Tibial artery (tissue), 4 donors: Measurements from ENCODE around the gene FBH1.

Experiments
- DNase-seq, 2 donors: peaks; one replicate each; pipeline ENCODE4 v3.0.0-alpha.2; 2019
- H3K27ac ChIP-seq, 2 donors: fragments of 200-600 bp; sonication (generic) in 1 of 2; 1 replicate in 1 of 2; 2 replicates in 1 of 2; pipeline ENCODE4 v1.5.1; 2018 to 2019; ENCODE audit warnings: mild to moderate bottlenecking in 1 of 2
- H3K27me3 ChIP-seq, 2 donors: fragments of 200-600 bp; sonication (generic) in 1 of 2; one replicate each; pipeline versions ENCODE4 v1.5.1 to v1.6.0; 2016 to 2019
- H3K36me3 ChIP-seq, 3 donors: fragments of 200-600 bp; sonication (generic) in 2 of 3; one replicate each; pipeline ENCODE4 v1.5.1; 2016 to 2019; ENCODE audit warnings: mild to moderate bottlenecking in 2 of 3
- H3K4me1 ChIP-seq, 4 donors: fragments of 200-600 bp; sonication (generic) in 2 of 4; 1 replicate in 3 of 4; 2 replicates in 1 of 4; pipeline ENCODE4 v1.5.1; 2016 to 2019
- H3K4me3 ChIP-seq, 2 donors: fragments of 200-600 bp; sonication (generic) in 1 of 2; 1 replicate in 1 of 2; 2 replicates in 1 of 2; pipeline ENCODE4 v1.5.1; 2018 to 2019; ENCODE audit warnings: mild to moderate bottlenecking in 2 of 2
- H3K9me3 ChIP-seq, 3 donors: fragments of 200-600 bp; sonication (generic) in 1 of 3; one replicate each; pipeline ENCODE4 v1.5.1; 2016 to 2019
- CTCF ChIP-seq, 2 experiments: fragments of 200-600 bp in 1 of 2; fragments of 450-650 bp in 1 of 2; IDR thresholded peaks; one replicate each; pipeline ENCODE4 v1.5.1; 2017 to 2019; ENCODE audit warnings: antibody characterized with exemption in 2 of 2, mild to moderate bottlenecking in 1 of 2, moderate library complexity in 1 of 2
- intact Hi-C: fragments of 100-400 bp; cut with DNase I; formaldehyde crosslinking; loops from one replicate; pipeline ENCODE4 v1.15.0; 2023; ENCODE audit warnings: low total_unique reads

Gene FBH1

GRCh38 chr10:5933909-5934546 lies 44.0 kb downstream of the FBH1 start:
- DNase-seq = no peak
- intact Hi-C loops = no loop called here
- no peaks in the 10 kb centered on the region for H3K4me1 ChIP-seq
- no peak for TF ChIP-seq CTCF (IDR thresholded peaks at IDR 0.05)
- H3K27ac ChIP-seq = no peak overlapping the region
- H3K36me3 ChIP-seq = peaks cover 66 to 93% (median 82%) of the 10 kb centered on the region in 3 donors
- H3K9me3 ChIP-seq = no peaks in the 10 kb centered on the region
- H3K4me3 ChIP-seq = no peak overlapping the region
- no peaks in the 10 kb centered on the region for H3K27me3 ChIP-seq

GRCh38 chr10:5935628-5936027 lies 45.6 kb downstream of the FBH1 start:
- TF ChIP-seq CTCF (IDR thresholded peaks at IDR 0.05) = no peak
- Histone ChIP-seq H3K4me3 (no peak overlapping the region), H3K36me3 (peaks cover 52 to 78% (median 66%) of the 10 kb centered on the region in 3 donors), H3K27ac (no peak overlapping the region), H3K4me1 (no peaks in the 10 kb centered on the region), H3K9me3 (no peaks in the 10 kb centered on the region), H3K27me3 (no peaks in the 10 kb centered on the region)
- intact Hi-C loops = no loop called here
- no peak for DNase-seq

- Histone ChIP-seq H3K4me1 (peaks cover 0 to 6% (median 2%) of the 10 kb centered on the region in 4 donors), H3K9me3 (no peaks in the 10 kb centered on the region), H3K27me3 (no peaks in the 10 kb centered on the region), H3K27ac (no peak overlapping the region), H3K36me3 (peaks cover 48 to 66% (median 54%) of the 10 kb centered on the region in 3 donors), H3K4me3 (no peak overlapping the region)
- TF ChIP-seq CTCF (IDR thresholded peaks at IDR 0.05) = no peak
- intact Hi-C loops = no loop called here
- DNase-seq = no peak
These were observed 47.0 kb downstream of the FBH1 start for GRCh38 chr10:5937016-5937415.

GRCh38 chr10:5938291-5938690 lies 48.2 kb downstream of the FBH1 start:
- Histone ChIP-seq H3K9me3 (no peaks in the 10 kb centered on the region), H3K4me1 (peaks cover 0 to 19% (median 5%) of the 10 kb centered on the region in 4 donors), H3K4me3 (no peak overlapping the region), H3K27me3 (no peaks in the 10 kb centered on the region), H3K27ac (no peak overlapping the region), H3K36me3 (peaks cover 39 to 53% (median 43%) of the 10 kb centered on the region in 3 donors)
- DNase-seq = no peak
- intact Hi-C loops = no loop called here
- no peak for TF ChIP-seq CTCF (IDR thresholded peaks at IDR 0.05)

- H3K9me3 ChIP-seq = no peaks in the 10 kb centered on the region
- intact Hi-C loops = no loop called here
- no peak overlapping the region for H3K4me3 ChIP-seq
- no peak for DNase-seq
- no peak for TF ChIP-seq CTCF (IDR thresholded peaks at IDR 0.05)
- no peak overlapping the region for H3K27ac ChIP-seq
- H3K36me3 ChIP-seq = peaks cover 28 to 33% (median 30%) of the 10 kb centered on the region in 3 donors
- H3K4me1 ChIP-seq = peaks cover 0 to 44% (median 28%) of the 10 kb centered on the region in 4 donors
- H3K27me3 ChIP-seq = no peaks in the 10 kb centered on the region
These were observed 50.8 kb downstream of the FBH1 start for GRCh38 chr10:5940807-5941218.
